ENCODE results near the gene BMP8B. TPM values are rescaled to one million over a fixed set of nuclear protein-coding genes. Genes with fewer than 3 reads are reported as not detected.
"Not testable (repeated sequence)": the region's sequence is repeated elsewhere in the genome, so short reads cannot be mapped to it uniquely, and the experiment has no call there.

The BMP8B gene, protein sequence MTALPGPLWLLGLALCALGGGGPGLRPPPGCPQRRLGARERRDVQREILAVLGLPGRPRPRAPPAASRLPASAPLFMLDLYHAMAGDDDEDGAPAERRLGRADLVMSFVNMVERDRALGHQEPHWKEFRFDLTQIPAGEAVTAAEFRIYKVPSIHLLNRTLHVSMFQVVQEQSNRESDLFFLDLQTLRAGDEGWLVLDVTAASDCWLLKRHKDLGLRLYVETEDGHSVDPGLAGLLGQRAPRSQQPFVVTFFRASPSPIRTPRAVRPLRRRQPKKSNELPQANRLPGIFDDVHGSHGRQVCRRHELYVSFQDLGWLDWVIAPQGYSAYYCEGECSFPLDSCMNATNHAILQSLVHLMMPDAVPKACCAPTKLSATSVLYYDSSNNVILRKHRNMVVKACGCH
- 0.17 and 0.47 TPM in 2 replicates for total RNA-seq

DNA sequence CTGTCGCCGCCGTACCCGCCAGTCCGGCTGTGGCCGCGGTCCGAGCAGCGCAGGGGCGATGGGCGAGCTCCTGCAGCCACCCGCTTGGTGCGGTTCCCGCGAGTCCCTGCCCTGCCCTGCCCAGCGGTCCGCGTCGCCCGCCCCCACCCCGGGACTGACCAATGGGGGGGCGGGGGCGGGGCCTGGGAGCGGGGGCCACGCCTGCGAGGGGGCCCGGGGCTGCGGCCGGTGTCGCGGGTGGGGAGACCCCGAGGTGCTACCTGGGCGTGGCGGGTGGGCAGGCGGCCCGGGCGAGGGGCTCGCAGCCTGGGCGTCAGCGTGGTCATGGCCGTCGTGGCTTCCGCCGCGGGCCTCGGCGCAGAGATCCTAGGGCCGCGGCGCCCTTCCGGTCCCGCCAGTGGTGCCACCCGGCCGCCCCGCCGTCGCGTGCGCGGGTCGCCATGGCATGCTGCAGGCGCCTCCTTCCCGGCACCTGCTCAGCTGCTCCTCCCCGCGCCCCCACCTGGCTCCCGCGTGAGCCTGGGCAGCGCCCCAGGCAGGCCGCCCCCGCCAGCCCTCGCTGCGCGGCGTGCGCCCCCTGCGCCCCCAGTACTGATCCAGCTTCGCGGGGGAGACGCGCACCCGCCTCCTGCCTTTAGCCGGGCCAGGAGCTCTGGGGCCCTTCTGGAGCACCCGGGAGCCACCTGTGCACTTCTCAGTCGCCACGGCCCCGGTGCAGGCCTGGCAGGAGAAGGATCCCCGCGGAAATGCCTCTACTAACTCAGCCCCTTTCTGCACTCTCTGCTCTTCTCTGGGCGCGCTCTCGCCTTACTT, at the start of gene BMP8B:
TSS of gene BMP8B (minus strand) at position 108 of the 813 bp plus-strand sequence. CDS start 380 bp downstream, outside the sequence.
- peak; percentile 18 for DNase-seq

DNA sequence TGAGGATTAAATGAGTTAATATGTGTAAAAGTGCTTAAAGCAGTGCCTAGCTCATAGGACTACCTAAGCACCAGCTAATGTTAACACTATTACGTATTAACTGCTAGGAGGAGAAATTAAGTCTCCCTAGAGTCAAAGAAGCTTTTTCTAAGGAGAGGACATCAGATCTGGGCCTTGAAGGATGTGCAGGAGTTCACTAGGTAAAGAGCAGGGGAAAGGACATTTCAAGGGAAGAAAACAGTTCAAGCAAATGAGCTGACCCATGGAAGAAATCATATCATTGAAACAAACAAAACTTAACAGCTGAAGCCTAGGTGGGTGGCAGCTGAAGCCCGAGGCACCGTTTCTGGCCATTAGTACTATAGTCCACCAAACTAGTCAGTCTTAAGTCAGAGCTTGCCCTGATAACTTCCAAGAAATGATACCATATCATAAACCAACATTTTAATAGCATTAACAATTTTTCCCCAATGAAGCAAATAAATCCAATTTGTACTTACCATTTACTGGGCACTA, 48.0 kb upstream of the BMP8B start:
- DNase-seq, result no peak

DNA sequence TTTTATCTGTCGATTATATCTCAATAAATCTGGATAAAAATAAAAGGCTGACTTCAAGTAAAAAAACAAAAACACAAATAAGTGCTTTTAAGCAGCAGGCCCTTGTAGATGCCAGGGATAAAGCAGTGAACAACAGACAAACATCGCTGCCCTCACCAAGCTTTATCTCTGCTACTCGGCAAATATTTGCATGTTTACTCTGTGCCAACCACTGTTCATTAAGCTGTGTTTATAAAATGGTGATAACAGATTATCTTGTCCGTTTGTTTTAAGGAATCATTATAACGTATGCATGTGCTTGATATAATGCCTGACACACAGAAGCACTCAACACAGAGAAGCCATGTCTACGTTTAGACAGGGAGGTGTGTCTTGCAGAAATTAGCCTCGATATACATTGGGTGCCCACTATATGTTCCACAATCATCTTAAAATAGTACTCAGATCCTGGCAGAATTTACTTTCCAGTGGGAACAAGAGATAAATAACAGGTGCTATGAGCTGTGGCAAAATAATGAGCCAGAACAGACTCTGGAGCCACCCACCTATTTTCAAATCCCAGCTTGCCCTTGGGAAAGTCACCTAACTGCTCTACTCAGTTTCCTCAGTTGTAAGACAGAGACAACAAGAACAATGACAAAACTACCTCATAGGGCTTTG, 47.4 kb upstream of the BMP8B start:
- DNase-seq, result no peak

DNA sequence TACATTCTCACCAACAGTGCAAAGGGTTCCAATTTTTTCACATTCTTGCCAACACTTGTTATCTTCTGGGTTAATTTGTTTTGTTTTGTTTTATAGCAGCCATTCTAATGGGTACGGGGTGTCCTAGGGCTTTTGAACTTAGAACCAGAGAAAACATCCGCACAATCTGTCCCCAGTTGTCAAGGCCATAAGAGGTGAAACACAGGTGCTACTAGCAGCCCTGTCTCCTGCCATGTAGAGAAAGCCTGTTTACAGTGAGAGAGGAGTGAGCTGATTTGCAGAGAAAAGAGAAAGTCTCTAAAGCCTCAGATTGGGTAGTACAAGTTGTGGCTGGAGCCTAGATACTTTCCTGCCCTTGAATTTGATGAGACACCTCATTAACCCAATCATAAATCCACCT, 46.4 kb upstream of the BMP8B start:
- no peak for DNase-seq

DNA sequence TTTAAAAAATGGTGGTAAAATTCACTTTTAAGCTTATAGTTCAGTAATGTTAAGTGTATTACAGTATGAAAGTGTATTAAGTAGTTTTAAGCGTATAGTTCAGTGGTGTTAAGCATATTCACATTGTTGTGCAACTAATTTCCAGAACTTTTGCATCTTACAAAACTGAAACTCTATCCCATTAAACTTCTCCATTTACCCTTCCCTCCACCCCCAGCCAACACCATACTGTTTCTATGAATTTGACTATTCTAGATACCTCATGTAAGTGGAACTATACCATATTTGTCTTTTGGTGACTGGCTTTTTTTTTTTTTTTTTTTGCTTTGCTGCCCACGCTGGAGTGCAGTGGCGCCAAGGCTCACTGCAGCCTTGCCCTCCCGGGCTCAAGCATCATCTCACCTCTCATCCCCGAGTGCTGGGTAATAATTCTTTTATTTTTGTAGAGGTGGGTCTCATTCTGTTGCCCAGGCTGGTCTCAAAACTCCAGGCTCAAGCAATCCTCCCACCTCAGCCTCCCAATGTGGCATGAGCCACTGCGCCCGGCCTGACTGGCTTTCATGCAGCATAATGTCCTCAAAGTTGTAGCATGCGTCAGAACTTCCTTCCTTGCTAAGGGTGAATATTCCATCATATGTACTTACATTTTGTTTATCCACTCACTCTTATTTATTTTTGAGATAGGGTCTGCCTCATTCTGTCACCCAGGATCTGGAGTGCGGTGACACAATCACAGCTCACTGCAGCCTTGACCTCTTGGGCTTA, 45.1 kb upstream of the BMP8B start:
- no peak for DNase-seq

DNA sequence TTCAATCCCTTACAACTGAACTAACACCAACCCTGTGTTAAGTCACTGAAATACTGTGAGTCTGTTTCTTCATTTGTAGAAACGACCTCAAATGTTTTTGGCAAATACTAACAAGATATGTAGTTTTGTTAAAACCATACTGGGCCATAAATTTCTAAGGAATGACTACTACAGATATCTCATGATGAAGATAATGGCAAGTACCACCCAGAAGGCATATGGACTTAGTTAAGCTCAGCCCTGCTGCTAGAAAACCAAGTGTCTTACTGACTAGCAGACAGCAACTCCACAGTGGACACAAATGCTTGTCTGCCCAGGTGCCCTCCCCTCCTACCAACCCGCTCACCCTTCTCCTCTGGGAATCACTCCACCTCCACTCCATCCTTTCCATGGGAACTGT, 44.5 kb upstream of the BMP8B start:
- no peak for DNase-seq

DNA sequence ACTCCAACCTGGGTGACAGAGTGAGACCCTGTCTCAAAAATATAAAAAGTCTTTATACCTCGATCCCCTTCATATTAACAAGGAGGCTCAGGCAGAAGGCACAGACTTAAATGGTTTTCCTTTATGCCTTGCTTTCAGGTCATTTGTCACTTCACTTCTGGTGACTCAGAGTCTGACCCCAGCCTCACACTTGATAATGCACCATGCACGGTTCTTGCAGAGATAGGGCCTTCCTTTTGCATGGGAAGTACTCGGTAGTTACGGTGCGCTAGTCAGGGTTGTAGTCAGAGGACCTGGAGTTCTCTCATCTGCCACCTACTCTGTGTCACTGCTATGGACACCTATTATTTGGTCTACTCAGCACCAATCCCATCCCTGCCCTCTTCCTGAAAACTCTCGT, 43.6 kb upstream of the BMP8B start:
- DNase-seq, result no peak

DNA sequence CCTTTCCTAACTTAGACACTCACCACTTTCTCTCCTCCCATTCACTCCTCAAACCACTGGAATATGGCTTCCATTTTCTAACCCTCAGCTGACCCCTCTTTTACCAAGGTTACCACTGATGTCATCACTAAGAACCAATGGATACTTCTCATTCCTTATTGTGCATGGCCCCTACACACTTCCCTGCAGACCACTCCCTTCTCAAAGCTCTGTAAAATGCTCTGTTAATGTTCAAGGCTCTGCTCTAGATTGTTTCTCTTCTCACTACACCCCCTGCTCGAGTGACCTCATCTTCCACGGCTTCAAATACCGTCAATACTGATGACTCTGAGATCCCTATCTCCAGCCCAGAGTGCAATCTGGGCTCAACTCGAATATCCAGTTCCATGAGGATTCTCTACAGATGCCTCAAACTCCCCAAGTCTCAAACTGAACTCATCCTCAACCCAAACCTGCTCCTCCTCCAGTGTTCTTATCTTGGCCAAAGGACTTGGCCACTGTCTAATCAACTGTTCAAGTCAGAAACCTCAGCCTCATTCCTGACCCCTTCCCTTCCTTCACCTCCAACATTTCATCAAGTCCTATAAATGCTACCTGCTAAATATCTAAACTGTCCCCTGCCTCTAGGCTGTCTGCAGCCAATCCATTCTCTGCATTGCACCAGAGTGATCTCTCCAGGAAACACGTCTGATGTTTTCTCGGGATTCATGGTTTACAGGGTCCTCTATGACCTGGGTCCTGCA, 41.3 kb upstream of the BMP8B start:
- DNase-seq, result no peak

DNA sequence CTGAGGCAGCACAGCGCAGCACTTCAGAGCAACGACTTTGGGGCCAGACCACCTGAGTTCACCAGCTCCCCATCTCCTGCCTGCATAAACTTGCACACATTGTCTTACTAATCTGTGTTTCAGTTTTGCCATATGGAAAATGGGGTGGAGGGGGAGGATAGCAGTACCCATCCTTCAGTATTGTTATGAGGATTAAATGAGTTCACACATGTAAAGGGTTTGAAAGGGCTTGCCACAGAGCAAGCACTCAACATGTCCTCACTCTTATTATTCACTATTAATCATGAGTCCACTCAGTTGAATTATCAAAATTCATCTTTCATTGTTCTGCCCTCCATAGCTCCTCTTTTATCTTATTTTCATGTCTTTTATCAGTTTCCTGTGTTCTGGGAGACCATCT, 40.1 kb upstream of the BMP8B start:
- no peak for DNase-seq

DNA sequence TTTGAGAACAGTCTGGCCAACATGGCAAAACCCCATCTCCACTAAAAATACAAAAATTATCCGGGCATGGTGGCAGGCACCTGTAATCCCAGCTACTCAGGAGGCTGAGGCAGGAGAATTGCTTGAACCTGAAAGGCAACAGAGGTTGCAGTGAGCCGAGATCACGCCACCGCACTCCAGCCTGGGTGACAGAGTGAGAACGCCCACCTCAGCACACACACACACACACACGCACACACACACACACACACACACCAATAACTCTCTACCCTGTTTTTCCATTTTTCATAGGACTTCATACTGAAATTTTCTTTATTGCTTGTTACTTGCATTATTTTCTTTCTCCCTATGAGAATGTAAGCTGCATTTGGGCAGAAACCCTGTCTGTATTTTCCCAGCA, 39.6 kb upstream of the BMP8B start:
- DNase-seq, result not testable (repeated sequence)

DNA sequence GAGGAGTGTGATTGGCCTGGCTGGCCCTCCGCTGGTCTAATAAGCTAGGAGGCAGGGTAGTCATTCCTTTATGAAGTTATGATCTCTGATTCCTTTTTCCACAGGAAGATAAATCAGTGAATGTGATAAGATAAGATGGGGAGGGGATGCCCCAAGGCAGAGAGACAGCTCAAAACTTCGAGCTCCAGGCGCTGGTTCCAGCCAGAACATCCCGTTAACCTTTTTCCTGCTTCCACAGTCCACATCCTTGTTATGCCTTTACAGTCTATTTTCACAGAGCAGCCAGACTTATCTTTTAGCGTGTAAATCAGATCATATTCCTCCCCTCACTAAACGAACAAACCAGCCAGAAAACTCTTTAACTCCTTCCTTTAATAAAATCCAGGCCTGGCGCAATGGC, 38.5 kb upstream of the BMP8B start:
- DNase-seq, result no peak

DNA sequence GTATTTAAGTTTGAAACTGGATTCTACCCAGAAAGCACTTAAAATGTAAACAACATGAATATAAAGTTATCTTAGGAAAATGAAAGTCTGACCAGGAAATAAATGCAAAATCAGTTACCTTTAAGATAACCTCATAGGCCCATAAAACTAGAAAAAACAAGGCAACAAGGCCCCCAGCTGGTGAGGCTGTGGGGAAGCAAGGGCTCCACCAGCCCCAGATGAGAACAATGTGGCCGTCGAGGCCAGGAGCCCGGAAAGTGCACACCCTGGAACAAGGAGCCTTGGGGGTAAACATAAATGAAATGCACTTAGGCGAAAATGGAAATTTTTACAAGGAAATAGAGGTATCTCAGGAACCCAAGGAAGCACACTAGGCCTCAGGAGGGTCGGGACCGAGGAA, 37.9 kb upstream of the BMP8B start:
- DNase-seq, result no peak

DNA sequence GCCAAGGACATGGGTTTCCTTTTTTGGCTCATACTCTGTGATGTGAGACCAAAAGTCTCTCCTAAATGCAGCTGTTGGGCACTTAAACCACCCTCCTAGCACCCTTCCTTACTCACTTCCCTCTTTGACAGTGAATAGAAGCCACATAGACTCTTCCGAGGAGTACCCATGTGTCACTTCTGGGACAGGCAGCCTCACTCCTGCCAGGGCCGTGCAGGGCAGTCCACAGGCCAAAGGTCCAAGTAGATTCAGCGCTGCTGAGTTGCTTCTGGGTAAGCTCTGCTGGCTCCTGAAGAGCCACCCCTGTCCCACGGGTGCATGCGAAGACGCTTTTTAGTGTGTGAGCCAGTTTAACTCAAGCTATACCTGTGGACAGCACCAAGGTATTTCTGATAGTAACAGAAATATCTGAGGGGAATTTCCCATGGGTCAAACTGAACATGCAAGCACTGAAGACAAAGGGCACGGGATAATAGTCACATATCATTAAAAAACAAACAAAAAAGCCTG, 36.8 kb upstream of the BMP8B start:
- DNase-seq, result no peak

DNA sequence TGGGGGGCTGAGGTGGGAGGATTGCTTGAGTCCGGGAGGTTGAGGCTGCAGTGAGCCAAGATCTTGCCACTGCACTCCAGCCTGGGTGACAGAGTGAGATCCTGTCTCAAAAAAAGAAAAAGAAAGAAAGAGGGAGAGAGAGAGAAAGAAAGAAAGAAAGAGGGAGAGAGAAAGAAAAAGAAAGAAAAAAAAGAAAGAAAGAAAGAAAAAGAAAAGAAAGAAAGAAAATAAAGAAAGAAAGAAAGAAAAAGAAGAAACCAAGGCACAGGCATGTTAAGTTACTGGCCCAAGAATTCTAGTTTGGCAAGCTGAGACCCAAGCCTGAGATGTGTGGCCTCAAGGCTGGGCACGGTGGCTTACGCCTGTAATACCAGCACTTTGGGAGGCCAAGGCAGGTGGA, 34.8 kb upstream of the BMP8B start:
- not testable (repeated sequence) for DNase-seq

DNA sequence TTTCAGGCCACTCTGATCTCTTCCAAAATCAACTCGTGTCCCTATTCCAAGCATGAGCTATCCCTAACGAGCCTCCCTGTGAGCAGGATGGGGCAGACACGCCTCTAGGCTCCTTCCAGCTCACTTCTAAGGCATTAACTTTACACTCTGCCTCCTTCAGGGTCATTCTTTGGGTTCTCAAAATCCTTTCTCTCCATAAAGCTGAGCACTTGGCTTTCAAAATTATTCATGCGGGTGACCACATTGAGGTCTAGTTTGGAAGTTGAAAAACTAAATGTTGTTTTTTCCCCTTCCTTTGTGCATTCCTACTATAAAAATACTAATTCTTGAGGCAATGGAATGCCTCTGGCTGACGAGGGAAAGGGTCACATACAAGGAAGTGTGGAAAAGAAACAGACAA, 33.5 kb upstream of the BMP8B start:
- DNase-seq, result no peak

DNA sequence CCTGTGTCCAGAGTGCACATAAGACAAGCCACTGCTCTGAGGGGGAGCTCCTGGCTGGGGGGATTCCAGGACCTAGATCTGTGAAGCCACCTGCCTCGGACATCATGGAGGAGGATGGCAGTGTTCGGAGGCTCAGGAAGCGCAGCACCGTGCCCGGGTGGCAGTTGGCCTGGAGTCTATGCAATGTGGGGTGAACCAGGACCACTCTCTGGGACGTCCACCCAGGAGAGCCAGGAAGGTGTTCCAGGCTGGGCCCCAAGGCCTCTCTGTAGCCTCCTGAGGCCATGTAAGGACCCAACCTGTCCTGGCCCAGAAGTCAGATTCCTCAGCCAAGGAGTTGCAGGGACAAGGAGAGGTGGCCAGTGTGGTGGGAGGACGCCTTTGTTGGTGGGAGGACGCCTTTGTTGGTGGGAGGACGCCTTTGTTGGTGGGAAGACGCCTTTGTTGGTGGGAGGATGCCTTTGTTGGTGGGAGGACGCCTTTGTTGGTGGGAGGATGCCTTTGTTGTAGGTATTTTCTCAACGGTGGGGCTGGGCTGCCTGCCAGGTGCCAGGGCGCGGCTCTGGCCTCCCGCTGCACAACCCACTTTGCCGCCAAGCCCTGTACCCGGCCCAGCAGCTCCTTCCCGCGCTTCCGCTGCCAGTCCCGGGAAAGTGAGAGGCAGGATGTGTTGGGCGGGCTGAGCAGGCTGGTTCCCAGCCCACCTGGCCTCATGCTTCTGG, 30.6 kb upstream of the BMP8B start:
- DNase-seq, result no peak

DNA sequence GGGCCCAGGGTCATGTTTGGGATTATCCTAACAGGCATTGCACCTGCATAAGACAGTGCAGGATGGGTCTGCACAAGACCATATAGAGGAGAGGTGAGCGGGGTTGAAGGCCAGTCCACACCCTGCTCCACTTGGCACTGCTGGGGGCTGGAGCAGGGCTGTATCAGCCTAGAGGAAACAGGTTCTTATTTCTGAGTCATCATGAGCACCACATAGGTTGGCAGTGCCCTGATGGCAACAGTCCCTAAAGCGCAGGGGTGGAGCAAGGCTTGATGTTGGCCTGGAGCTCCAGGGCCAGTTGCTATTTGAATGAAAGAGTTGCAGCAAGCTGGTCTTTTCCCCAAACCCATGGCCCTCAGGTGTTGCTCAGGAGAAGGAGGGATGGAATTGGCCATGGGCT, 29.8 kb upstream of the BMP8B start:
- no peak for DNase-seq

DNA sequence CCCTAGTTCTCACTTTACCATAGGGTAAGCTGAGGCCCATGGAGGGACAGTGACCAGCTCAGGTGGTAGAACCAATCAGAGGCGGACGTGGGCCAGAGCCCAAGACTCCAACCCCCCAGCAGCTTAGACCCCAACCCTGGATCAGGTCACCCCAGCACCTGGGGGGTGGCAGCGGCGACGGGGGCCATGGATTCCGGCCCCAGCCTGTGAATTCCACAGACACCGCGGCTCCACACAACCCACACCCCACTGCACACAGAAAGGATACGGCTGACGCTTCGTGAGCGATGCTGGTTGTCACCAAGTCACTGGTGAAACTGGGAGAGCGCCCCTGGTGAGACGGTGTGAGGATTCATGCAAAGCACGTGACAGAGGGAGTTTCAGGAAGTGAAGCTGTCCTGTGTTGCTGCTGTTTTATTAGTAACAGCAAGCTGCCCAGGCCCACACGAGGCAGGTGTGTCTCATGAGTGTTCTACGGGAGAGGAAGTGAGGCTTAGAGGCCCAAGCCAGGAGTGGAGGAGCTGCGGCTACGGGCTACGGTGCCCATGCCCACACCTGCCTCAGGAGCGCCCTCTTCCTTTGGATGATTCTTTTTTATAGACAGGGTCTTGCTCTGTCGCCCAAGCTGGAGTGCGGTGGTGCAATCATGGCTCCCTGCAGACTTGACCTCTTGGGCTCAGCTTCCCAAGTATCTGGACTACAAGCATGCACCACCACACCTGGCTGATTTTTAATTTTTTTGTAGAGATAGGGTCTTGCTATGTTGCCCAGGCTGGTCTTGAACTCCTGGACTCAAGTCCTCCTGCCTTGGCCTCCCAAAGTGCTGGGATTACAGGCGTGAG, 28.6 kb upstream of the BMP8B start:
- not testable (repeated sequence) for DNase-seq

DNA sequence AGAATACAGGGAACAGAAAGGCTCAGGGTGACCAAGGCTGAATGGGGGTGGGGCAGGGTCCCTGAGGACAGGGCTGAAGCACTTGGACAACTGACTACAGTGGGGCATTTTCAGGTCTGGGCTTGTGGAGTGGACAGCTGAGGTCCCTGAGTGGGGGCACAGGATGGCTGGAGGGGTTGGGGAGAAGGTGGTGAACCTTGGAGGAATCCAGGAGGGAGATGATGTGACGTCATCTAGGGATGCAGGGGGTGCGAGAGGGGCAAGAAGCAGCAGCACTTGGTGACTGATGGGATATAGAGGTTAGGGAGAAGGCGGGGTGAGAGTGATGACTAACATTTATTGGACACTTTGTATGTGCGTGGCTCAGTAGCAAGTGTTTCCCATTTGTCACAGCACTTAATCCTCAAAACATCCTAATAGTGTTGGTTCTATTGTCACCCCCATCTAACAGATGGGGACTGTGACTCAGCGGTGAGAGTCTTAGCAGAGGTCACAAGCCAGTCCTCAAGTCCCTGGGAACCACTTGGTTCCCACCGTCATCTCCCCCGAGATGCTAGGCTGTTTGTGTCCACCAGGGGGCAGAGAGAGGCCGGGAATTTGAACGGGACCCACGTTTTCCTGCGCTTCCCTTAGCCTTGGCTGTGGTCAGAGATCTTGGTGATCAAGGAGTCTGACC, 27.9 kb upstream of the BMP8B start:
- peak; percentile 84 for DNase-seq

Data from dermis blood vessel endothelial cell (primary cell).